ENCODE data around the gene CARD11.

CARD11 gene

DNA sequence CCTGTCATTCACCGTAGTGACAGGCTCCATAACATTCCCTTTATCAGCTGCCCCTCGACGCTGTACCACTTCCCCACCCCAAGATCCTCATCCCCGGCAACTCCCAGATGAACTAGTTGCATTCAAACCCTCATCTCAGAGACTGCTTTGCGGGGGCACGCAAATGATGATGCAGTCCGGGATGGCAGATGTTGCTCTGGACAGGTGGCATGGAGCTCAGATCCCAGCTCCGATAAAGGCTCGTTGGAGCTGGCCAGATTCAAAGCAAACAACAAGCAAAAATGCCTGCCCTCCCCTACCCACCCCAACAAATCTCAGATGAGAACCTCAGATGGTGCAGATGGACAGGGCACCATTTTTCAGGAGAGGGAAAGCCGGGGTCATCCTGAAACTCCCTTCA lies 46.7 kb downstream of the CARD11 start:
- Histone ChIP-seq H3K36me3 (ENCODE audit: insufficient read depth) (no peaks in the 10 kb centered on the region), H3K4me2 (no peak overlapping the region), H3K79me2 (ENCODE audit: insufficient read depth, low read depth) (no peaks in the 10 kb centered on the region), H3K9ac (no peak overlapping the region), H4K20me1 (ENCODE audit: insufficient read depth) (no peaks in the 10 kb centered on the region), H3K4me3 (IDR thresholded peaks at IDR 0.05; ENCODE audit: insufficient read depth, low read depth, low read length) (no peak overlapping the region), H3K27me3 (ENCODE audit: insufficient read depth, low read depth) (no peaks in the 10 kb centered on the region), H2AFZ (ENCODE audit: low read depth) (no peak overlapping the region), H3K27ac (no peak overlapping the region), H3K4me1 (ENCODE audit: low read depth, poor library complexity, severe bottlenecking) (no peaks in the 10 kb centered on the region)
- TF ChIP-seq, protein P1, sequence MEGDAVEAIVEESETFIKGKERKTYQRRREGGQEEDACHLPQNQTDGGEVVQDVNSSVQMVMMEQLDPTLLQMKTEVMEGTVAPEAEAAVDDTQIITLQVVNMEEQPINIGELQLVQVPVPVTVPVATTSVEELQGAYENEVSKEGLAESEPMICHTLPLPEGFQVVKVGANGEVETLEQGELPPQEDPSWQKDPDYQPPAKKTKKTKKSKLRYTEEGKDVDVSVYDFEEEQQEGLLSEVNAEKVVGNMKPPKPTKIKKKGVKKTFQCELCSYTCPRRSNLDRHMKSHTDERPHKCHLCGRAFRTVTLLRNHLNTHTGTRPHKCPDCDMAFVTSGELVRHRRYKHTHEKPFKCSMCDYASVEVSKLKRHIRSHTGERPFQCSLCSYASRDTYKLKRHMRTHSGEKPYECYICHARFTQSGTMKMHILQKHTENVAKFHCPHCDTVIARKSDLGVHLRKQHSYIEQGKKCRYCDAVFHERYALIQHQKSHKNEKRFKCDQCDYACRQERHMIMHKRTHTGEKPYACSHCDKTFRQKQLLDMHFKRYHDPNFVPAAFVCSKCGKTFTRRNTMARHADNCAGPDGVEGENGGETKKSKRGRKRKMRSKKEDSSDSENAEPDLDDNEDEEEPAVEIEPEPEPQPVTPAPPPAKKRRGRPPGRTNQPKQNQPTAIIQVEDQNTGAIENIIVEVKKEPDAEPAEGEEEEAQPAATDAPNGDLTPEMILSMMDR (conservative IDR thresholded peaks at IDR 0.05; ENCODE audit: low read depth, low read length): no peak

DNA sequence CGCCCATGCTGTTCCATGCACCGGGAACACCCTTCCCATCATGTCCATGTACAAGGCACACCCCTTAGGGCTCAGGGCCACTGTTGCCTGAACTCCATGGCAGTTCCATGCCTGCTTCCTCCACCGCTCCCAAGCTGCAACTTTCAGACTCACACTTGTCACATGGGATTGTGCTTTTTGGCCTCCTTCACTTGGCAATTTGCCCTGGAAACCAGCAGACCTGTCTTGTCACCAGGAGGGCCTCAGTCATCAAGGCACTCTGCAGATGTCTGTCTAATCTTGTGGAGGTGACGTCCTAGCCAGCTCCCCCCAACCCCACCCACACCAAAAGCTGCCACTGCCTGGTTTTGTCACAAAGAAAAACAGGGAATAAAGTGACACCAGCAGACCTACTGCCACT lies 47.5 kb downstream of the CARD11 start:
- H3K4me3 ChIP-seq (IDR thresholded peaks at IDR 0.05; ENCODE audit: insufficient read depth, low read depth, low read length): no peak overlapping the region
- no peaks in the 10 kb centered on the region for H3K4me1 ChIP-seq (ENCODE audit: low read depth, poor library complexity, severe bottlenecking)
- no peaks in the 10 kb centered on the region for H3K79me2 ChIP-seq (ENCODE audit: insufficient read depth, low read depth)
- no peak overlapping the region for H2AFZ ChIP-seq (ENCODE audit: low read depth)
- H3K4me2 ChIP-seq: no peak overlapping the region
- no peaks in the 10 kb centered on the region for H3K36me3 ChIP-seq (ENCODE audit: insufficient read depth)
- TF ChIP-seq, protein P1 (conservative IDR thresholded peaks at IDR 0.05; ENCODE audit: low read depth, low read length): no peak
- no peaks in the 10 kb centered on the region for H3K27me3 ChIP-seq (ENCODE audit: insufficient read depth, low read depth)
- H4K20me1 ChIP-seq (ENCODE audit: insufficient read depth): no peaks in the 10 kb centered on the region
- no peak overlapping the region for H3K9ac ChIP-seq
- H3K27ac ChIP-seq: no peak overlapping the region

DNA sequence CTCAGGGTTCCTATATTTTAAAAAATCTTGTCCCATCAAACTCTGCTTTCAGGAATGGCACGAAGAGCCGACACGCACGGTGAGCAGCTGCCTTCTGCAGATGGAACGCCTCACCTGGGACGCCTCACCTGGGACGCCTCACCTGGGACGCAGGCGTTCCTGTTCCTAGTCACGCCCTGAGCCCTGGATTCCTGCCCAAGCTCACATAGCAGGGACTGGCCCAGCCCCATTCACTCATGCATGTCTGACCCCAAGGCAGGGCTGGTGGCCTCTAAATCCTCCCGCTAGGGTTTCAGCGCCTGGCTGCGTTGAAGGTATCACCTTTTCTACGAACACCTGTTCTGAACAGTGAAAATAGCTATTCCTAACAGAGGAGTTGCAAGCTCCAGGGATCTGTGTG lies 49.8 kb downstream of the CARD11 start:
- H3K9ac ChIP-seq: no peak overlapping the region
- TF ChIP-seq, protein P1 (conservative IDR thresholded peaks at IDR 0.05; ENCODE audit: low read depth, low read length): no peak
- no peaks in the 10 kb centered on the region for H4K20me1 ChIP-seq (ENCODE audit: insufficient read depth)
- no peak overlapping the region for H2AFZ ChIP-seq (ENCODE audit: low read depth)
- no peak overlapping the region for H3K27ac ChIP-seq
- H3K4me2 ChIP-seq: no peak overlapping the region
- H3K79me2 ChIP-seq (ENCODE audit: insufficient read depth, low read depth): no peaks in the 10 kb centered on the region
- no peak overlapping the region for H3K4me3 ChIP-seq (IDR thresholded peaks at IDR 0.05; ENCODE audit: insufficient read depth, low read depth, low read length)
- no peaks in the 10 kb centered on the region for H3K4me1 ChIP-seq (ENCODE audit: low read depth, poor library complexity, severe bottlenecking)
- no peaks in the 10 kb centered on the region for H3K36me3 ChIP-seq (ENCODE audit: insufficient read depth)
- H3K27me3 ChIP-seq (ENCODE audit: insufficient read depth, low read depth): no peaks in the 10 kb centered on the region

DNA sequence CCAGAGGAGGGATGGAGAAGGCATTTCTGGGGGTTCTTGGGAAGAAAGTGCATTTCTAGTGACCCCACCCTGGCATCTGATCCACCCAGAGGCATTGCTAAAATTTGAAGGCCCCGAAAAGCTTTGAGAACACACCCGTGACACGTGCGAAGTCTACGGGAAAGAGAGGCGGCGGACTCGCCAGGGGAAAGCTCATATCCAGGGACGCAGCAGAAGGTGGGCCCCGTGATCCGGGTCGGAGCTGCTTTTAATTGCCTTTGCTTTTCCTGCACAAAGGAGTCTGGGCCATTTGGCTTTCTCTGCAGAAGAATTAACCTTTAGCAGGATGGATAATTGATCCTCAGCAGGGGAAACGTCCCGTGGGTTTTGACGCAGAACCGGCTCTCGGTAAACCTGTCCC lies 50.3 kb downstream of the CARD11 start:
- no peak overlapping the region for H3K9ac ChIP-seq
- no peaks in the 10 kb centered on the region for H3K4me1 ChIP-seq (ENCODE audit: low read depth, poor library complexity, severe bottlenecking)
- H3K4me2 ChIP-seq: no peak overlapping the region
- H3K27me3 ChIP-seq (ENCODE audit: insufficient read depth, low read depth): no peaks in the 10 kb centered on the region
- TF ChIP-seq, protein P1 (conservative IDR thresholded peaks at IDR 0.05; ENCODE audit: low read depth, low read length): no peak
- H3K79me2 ChIP-seq (ENCODE audit: insufficient read depth, low read depth): no peaks in the 10 kb centered on the region
- no peak overlapping the region for H3K4me3 ChIP-seq (IDR thresholded peaks at IDR 0.05; ENCODE audit: insufficient read depth, low read depth, low read length)
- no peaks in the 10 kb centered on the region for H3K36me3 ChIP-seq (ENCODE audit: insufficient read depth)
- H2AFZ ChIP-seq (ENCODE audit: low read depth): no peak overlapping the region
- H4K20me1 ChIP-seq (ENCODE audit: insufficient read depth): no peaks in the 10 kb centered on the region
- H3K27ac ChIP-seq: no peak overlapping the region

All from KMS-11 (cell line).